HFFc6 (cell line): ENCODE results near the gene TTC39C. TPM values are rescaled to one million over a fixed set of nuclear protein-coding genes. Genes with fewer than 3 reads are reported as not detected.

Experiments
- DNase-seq: peaks from one replicate; pipeline ENCODE4 v3.0.0-alpha.2; 2018
- H3K27ac Mint-ChIP-seq: 2 replicates; pipeline ENCODE4 v1.8.0; 2020; ENCODE audit warnings: mild to moderate bottlenecking, mixed read lengths
- H3K27me3 Mint-ChIP-seq: 2 replicates; pipeline ENCODE4 v1.8.0; 2021; ENCODE audit warnings: mild to moderate bottlenecking, moderate library complexity, mixed read lengths; ENCODE audit not compliant: insufficient read depth
- H3K36me3 Mint-ChIP-seq: 2 replicates; pipeline ENCODE4 v1.8.0; 2021; ENCODE audit warnings: low read depth, mixed read lengths
- H3K4me1 Mint-ChIP-seq: 2 replicates; pipeline ENCODE4 v1.8.0; 2020; ENCODE audit warnings: low read depth, mixed read lengths
- H3K4me3 Mint-ChIP-seq: 2 replicates; pipeline ENCODE4 v1.8.0; 2020; ENCODE audit warnings: mild to moderate bottlenecking, moderate library complexity, mixed read lengths
- H3K9me3 Mint-ChIP-seq: 2 replicates; pipeline ENCODE4 v1.8.0; 2020; ENCODE audit warnings: mild to moderate bottlenecking, mixed read lengths
- long read RNA-seq: library from polyadenylated mRNA; unstranded; transcript quantifications from one replicate; pipeline ENCODE4 v2.0.0, GENCODE V29; 2019
- total RNA-seq, 6 experiments: library from RNA; stranded (reverse); fragmentation: NEBNext Ultra II Directional; extraction: Animal tissue kit (Norgen Biotek cat#: 25700); gene quantifications; 2 replicates in 1 of 6; 3 replicates in 5 of 6; pipeline ENCODE4 v1.2.3, GENCODE V29; 2021
- TF ChIP-seq, protein P1 (sequence below): fragments of 200-600 bp; sonication (generic); IDR thresholded peaks from 2 replicates; pipeline ENCODE4 v1.5.0; 2021; ENCODE audit warnings: antibody characterized with exemption, mild to moderate bottlenecking

Gene TTC39C
- 10 to 100 TPM; 10.1 to 21.3 (median 17.4) TPM for total RNA-seq
- long read RNA-seq, partial matches to known transcripts = 3 of 24 reads
- long read RNA-seq, other reads (novel, unspliced or antisense) = 17 of 24 reads

DNA sequence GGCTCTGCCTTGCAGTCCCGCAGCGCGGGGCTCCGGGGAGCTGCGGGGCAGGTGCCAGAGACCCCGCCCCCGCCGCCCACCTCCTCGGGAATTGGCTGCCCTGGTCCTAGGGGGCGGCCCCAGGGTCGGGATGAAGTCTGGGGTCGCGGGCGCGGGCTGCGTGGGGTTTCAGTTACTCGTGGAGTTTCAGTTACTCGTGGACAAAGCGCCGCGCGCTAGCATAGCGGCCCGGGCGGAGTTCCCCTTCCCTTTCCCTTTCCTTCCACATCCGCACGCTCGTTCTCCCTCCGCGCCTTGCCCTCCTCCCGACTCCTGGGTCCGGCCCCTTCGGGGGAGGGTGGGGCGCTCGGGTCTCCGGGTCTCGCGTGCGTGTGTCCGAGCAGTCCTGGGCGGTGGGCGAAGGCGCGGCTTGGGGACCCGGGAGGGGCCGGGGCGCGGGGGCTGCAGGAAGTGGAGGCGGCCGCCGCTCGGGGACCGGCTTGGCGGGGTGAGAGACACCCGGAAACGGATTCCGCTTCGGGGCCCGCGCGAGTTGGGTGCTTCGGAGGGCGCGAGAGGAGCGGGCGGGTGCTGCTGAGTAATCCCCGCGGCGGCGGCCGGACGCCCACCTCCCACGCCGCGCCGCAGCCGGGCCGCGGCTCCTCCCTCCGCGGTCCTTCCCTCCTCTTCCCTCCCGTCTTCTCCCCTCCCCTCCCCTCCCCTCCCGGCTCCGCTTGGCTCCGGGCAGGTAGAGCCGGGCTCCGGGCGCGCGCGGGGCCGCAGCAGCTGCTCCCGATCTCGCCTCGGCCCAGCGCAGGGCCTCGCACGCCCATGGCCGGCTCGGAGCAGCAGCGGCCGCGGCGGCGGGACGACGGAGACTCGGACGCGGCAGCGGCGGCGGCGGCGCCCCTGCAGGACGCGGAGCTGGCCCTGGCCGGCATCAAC lies at the start of gene TTC39C:
Gene TTC39C, plus strand, starts transcription at position 693 of the 924 bp plus-strand sequence. Its CDS starts 118 bp downstream, at position 811.
- TF ChIP-seq, protein P1, sequence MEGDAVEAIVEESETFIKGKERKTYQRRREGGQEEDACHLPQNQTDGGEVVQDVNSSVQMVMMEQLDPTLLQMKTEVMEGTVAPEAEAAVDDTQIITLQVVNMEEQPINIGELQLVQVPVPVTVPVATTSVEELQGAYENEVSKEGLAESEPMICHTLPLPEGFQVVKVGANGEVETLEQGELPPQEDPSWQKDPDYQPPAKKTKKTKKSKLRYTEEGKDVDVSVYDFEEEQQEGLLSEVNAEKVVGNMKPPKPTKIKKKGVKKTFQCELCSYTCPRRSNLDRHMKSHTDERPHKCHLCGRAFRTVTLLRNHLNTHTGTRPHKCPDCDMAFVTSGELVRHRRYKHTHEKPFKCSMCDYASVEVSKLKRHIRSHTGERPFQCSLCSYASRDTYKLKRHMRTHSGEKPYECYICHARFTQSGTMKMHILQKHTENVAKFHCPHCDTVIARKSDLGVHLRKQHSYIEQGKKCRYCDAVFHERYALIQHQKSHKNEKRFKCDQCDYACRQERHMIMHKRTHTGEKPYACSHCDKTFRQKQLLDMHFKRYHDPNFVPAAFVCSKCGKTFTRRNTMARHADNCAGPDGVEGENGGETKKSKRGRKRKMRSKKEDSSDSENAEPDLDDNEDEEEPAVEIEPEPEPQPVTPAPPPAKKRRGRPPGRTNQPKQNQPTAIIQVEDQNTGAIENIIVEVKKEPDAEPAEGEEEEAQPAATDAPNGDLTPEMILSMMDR = no peak
- Mint-ChIP-seq H3K27ac (peak within 1 kb of the TSS; percentile 84), H3K9me3 (no peaks in the 10 kb centered on the region), H3K27me3 (peaks cover 23% of the 10 kb centered on the region), H3K36me3 (peaks cover 6% of the 10 kb centered on the region; the same call in 1 of the 2 replicates), H3K4me1 (peaks cover 20% of the 10 kb centered on the region), H3K4me3 (peak within 1 kb of the TSS; percentile 99)
- peak; percentile 53 for DNase-seq

DNA sequence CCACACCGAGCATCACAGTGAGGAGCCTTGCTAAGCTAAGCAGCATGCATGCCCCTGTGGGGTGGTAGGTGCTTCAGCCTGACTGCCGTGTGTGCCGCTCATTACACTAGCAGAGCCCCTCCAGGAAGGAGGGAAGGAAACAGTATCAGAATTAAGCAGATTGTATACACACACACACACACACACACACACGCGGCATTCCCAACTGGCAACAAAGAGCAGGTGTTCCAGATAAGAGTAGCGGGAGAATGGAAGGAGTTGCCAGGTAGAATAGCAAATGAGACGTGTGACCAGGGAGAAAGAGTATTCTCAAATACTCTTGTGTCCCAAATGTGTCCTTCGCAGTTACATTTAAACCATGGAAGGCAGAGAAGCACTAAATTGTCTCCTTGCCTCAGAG lies 47.6 kb upstream of the TTC39C start:
- Mint-ChIP-seq H3K36me3 (no peaks in the 10 kb centered on the region), H3K9me3 (no peaks in the 10 kb centered on the region), H3K4me3 (no peak overlapping the region), H3K27me3 (peaks cover 8% of the 10 kb centered on the region), H3K27ac (no peak overlapping the region), H3K4me1 (peaks cover 5% of the 10 kb centered on the region; the same call in 1 of the 2 replicates)
- DNase-seq = no peak
- TF ChIP-seq, protein P1 = no peak

DNA sequence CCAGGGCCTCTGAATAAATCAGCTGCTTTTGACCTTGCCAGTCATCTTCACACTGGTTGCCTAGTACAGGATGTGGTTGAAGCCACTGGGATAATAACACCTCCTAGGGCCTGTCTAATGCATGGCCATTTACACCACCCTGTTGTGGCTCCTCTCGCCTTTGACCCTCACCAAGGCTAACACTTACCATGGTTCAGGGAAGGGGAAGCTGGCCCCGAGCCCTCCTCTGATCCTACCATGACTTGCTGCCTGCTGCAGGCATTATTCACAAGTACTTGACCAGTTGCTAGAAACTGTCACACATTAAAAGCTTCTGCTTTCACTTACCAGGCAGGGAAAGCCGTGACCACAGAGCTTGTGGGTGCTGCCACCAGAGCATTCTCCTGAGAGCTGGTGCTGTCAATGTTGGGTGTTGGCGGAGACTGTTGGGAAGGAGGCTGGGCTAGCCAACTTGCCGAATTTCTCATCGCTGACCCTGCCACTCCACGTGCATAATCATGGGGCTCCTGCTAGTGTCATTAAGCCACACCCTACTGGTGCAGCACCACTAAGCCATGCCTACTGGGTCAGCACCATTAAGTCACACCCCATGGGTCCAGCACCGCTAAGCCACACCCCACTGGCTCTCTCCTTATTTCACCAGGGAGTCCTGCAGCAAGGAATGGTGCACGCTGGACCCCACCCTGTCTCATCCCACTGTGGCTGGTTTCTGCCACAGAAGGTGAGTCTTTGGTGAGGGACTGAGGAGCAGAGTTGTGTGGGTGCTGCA lies 47.0 kb upstream of the TTC39C start:
- H3K4me3 Mint-ChIP-seq = no peak overlapping the region
- no peak for DNase-seq
- TF ChIP-seq, protein P1 = no peak
- no peaks in the 10 kb centered on the region for H3K9me3 Mint-ChIP-seq
- no peaks in the 10 kb centered on the region for H3K36me3 Mint-ChIP-seq
- H3K27me3 Mint-ChIP-seq = peaks cover 8% of the 10 kb centered on the region
- no peak overlapping the region for H3K27ac Mint-ChIP-seq
- peaks cover 5% of the 10 kb centered on the region; the same call in 1 of the 2 replicates for H3K4me1 Mint-ChIP-seq

DNA sequence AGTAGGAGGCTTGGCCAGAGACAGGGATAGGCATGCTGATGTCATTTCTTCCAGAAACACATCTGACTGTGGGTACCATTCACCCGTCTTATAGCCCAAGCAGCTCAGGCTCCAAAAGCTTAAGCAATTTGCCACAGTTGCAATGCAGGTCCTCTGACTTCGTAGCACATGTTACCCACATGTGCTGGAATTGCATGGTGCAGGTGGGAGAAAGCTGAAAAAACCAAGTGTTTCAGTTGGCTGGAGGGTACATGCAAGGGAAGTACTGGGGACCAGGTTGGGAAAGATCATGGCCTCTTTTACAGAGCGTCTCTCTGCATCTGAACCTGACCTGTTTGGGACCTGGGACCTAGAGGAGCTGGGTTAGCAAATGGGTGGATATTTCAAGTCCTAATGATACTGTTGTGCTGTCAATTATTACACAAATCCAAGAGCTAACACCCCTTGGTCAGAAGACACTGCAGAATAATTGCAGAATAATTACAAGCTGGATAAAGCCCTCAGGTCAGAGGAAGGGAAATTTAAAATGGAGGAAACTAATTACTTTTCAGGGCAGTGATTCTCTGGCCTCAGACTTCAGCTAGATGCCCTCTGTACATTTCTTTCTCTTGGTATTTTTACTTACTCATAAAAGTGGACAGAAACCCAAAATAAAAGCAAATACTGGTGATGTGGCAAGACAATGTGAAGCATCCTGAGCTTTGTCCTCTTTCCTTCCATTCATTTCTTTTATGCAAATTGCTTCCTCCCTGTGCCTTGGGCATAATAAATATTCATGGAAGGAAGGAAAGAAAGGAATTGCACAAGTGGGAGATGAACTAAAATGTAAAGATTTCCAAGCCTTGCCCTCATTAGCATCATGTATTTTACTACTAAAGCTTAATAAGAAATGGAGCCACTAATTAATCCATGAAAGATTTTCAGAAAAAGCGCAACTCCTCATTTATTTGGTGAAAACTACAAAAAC lies 45.6 kb upstream of the TTC39C start:
- Mint-ChIP-seq H3K36me3 (no peaks in the 10 kb centered on the region), H3K4me3 (no peak overlapping the region), H3K4me1 (peaks cover 5% of the 10 kb centered on the region; the same call in 1 of the 2 replicates), H3K9me3 (no peaks in the 10 kb centered on the region), H3K27ac (no peak overlapping the region), H3K27me3 (peaks cover 8% of the 10 kb centered on the region)
- DNase-seq = no peak
- TF ChIP-seq, protein P1 = no peak
